IPS-11a (cell line): ENCODE data around the gene FHL3.

Source experiments
- H3K4me3 ChIP-seq: one replicate; pipeline ENCODE4 v1.5.1; 2013; ENCODE audit warnings: low read depth, low read length, control low read depth

The FHL3 gene

DNA sequence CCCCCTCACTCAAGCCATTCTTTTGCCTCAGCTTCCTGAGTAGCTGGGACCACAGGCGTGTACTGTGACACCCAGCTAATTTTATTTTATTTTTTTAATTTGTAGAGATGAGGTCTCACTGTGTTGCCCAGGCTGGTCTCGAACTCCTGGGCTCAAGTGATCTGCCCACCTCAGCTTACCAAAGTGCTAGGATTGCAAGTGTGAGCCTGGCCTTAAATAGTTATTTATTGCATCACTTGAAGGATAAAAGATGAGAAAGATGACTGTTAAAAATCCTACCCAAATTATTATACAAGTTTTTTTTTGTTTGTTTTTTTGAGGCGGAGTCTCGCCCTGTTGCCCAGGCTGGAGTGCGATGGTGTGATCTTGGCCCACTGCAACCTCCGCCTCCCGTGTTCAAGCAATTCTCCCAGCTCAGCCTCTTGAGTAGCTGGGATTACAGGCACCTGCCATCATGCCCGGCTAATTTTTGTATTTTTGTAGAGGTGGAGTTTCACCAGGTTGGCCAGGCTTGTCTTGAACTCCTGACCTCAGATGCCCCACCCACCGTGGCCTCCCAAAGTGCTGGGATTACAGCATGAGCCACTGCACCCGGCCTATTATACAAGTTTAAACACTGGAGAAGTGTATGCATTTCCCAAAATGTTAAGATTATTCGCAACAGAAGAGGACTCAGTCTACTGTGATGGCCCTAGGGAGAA, 9.6 kb upstream of the FHL3 start:
- no peak overlapping the region for H3K4me3 ChIP-seq

DNA sequence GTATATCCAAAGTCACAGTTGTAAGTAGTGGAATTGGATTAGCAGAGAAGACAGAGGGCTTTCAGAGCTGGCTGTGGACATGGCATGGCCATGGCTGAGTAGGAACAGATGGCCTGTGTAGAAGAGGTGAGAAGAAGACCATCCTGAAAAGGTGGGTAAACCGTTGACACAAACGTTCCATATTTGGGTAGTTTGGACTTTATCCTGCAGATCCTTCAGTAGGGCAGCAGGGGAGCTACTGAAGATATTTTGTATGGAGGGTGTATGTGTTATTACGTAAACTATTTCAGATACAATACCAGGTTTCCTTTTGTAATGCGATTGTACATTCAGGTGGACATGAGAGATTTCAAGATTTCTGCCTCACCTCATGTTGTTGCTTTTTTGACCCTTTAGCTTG, 8.9 kb upstream of the FHL3 start:
- H3K4me3 ChIP-seq: no peak overlapping the region

GRCh38 chr1:38013227-38013622, 7.9 kb upstream of the FHL3 start:
- peak overlapping the region; percentile 87 for H3K4me3 ChIP-seq

GRCh38 chr1:38012363-38013226, 7.3 kb upstream of the FHL3 start, which contains the start of gene UTP11:
TSS of gene UTP11 (plus strand) at chr1:38012734. CDS start at chr1:38012803, 69 bp downstream.
- H3K4me3 ChIP-seq: peak within 1 kb of the TSS; percentile 87

- H3K4me3 ChIP-seq: no peak overlapping the region
Measured at GRCh38 chr1:38009841-38010180, 4.5 kb upstream of the FHL3 start.

- no peak overlapping the region for H3K4me3 ChIP-seq
Measured at GRCh38 chr1:38009088-38009840, 4.0 kb upstream of the FHL3 start.

DNA sequence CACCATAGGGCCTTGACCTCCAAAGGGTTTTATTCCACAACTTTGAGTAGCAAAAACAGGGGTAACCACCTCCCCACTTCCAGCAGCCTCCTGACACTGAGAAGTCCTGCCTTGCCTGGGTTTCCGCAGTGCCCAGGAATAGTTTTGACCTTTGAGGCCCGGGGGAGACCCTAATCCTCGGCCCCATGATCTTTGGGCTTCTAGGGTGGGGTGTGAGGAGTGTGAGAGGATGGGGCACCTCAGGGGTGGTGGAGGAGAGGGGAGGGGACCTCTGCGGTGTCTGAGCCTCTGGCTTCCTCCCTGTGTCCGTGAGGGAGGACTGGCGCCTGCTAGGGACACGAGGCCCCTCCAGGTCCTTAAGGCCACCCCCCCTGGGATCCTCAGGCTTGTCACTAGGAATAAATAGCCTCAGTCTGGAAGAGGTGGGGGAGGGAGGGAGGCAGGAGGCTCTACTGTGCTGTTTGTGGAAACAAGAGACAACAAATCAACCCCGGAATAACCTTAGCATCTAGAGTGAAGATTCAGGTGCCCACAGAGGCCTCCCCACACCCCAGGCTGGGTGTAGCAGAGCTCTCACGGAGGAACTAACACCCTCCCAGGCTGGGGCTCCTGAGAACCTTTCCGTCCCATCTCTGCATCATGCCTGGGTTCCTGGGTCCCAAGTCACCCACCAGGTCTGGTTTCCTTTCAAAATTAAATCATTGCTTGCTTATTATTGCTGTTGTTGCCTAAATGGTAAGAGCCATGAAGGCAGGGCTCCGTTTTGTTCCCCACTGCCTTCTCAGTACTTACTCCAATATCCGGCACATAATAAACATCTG, 904 bp upstream of the FHL3 start:
- peak overlapping the region; percentile 33 for H3K4me3 ChIP-seq

- peak overlapping the region; percentile 78 for H3K4me3 ChIP-seq
Measured at GRCh38 chr1:38004284-38005108, 818 bp downstream of the FHL3 start.

GRCh38 chr1:38003261-38004250, 1.8 kb downstream of the FHL3 start:
- H3K4me3 ChIP-seq: no peak overlapping the region

DNA sequence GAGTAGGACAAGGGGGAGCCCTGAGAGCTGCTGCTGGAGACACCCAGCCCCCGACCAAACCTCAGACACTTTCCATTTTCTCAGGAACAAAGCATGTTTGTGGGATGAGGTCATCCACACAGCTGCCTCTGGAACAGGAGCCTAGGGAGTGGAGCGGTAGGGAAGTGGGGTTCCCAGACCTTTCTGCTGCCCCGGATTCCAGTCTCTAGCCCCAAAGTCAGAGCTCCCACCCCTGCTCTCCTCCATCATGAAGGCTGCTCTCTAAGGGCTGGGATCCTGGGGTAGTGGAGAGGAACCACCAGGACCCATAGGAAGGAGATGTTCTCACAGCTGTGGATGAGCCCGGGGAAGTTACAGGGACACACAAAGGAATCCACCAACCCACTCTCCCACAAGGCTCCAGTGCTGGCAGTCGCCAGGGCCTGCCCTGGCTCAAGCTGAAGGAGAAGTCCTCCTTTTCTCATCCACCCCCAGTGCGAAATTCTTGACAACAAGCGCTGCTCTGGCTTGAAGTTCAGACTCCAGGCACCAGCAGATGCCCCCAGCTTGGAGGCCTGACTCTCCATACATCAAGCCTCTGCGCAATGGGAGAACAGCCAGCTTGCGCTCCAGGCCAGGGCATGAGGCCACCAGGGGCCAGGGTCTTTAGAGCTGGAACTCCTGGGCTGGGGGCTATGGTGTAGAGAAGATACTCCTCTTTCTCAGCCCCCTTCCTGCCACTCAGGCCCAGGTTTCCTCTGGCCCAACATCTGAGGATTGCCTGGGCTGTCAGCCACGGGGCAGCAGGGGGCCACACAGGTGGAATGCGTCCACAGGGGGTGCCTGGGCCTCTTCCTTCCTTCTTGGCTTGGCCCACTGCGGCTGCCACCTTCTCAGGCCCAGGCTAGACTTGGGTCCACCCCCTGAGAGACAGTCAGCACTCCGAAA, 4.5 kb downstream of the FHL3 start:
- H3K4me3 ChIP-seq: no peak overlapping the region

- H3K4me3 ChIP-seq: no peak overlapping the region
Measured at GRCh38 chr1:38000233-38000528, 5.1 kb downstream of the FHL3 start.

DNA sequence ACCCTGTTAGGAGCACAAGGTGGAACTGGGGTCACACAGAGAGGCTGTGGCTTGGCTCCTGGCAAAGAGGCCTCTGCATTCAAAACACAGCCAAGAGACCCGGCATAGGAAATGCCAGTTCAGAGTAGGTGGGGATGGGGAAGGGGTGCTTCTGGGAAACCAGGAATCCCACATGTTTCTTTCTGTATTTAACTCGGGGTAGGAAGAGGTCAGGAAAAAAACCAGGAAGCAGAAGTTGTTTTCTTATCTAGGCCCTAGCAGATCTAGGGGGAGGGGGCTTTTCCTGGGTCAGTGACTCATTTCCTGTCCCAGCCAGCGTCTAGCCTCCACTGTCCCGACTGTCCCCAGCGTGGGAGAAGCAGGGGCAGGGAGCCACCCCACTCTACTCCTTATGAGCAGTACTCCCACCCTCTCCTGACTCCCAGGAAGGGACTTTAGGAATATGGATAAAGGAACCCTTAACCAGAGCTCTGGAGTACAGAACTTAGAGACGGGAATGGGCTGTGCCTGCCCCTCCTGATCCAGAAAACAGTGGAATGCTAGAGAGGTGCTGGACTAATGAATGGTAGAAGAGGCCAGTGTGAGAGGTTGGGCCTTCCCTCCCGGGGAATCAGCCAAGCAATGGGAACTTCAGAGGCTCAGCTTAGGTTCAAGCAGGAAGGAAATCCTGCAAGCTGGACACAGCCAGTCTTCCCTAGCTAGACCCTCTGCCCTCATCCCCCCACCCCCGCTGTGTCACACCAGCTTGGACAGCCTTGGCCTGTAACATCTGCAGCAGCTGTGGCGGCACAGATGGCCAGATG, 5.7 kb downstream of the FHL3 start:
- H3K4me3 ChIP-seq: no peak overlapping the region

DNA sequence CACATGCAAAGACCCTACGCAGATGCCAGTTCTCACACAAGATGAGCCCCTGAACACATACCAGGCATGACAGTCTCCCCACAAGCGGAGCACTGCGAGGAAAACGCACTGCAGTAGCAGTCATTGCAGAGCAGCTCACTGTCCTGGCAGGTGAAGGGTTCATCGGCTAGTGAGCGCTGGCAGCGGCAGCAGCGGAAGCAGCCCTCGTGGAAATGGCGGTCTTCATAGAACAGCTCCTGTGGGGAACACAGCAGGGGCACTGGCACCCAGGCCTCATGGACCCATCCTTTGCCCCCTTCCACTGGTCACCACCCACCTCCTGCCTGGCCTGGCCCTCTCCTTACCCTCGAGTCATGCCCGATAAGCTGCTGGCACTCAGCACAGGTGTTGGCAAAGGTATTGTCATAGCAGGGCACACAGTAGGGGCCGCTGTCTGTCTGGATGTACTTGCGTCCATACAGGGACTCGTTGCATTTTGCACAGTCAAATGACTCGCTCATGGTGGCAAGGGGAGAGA, 6.3 kb downstream of the FHL3 start:
- no peak overlapping the region for H3K4me3 ChIP-seq

- H3K4me3 ChIP-seq: no peak overlapping the region
Measured at GRCh38 chr1:37998089-37998808, 7.1 kb downstream of the FHL3 start.

DNA sequence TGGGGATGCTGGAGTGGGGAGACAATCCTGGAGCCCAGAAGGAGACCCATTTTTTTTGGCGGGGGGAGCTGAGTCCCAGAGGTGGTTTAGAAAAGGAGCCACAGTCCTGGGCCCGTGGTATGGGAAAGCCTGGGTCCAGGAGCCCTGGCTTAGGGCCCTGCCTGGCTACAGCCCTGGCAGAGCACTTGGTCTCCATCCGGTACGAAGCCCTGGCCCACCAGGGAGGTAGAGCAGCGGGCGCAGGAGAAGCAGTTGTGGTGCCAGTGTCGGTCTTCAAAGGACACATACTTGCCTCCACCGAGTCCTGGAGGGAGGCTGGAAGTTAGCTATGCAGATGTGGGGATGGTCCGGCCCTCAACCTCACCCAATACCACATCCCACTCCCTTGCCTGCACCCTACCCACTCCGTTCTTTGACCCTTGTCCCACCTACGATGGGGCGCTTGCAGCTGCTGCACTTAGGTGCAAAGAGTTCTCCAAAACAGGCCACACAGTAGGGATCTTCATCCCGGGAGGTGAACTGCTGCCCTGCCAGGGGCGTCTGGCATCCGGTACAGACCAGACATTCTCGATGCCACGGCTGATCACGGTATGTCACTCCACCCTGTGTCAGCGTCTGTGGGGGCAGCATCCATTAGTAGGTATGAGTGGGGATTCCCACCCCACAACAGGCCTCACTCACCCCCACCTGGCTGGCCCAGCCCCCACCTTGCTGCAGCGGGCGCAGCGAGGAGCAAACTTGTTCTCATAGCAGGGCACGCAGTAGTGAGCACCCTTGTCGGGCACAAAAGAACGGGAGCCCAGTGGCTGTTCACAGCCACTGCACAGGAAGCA, 7.8 kb downstream of the FHL3 start:
- no peak overlapping the region for H3K4me3 ChIP-seq
